ENCODE data around the gene DENND6A. TPM values are rescaled to one million over a fixed set of nuclear protein-coding genes. Genes with fewer than 3 reads are reported as not detected.

Gene DENND6A
- total RNA-seq, 1 experiment from 2014 or later = 22.3 TPM

- ChIA-PET CTCF (no interaction called here), POLR2A (interaction anchor here (0.6 kb wide), 1 partner anchor 124 kb away, joined by 3 read pairs; no protein-coding TSS in a partner anchor)
- H3K4me3 Mint-ChIP-seq (ENCODE audit: unreplicated experiment) = no peak overlapping the region
- DNase-seq (ENCODE audit: unreplicated experiment) = no peak
- TF ChIP-seq CTCF (IDR thresholded peaks at IDR 0.05; ENCODE audit: unreplicated experiment) = no peak
- H3K9me3 Mint-ChIP-seq (ENCODE audit: unreplicated experiment) = no peaks in the 10 kb centered on the region
- no TSS peak for BruUV-seq (replicated peaks)
- intact Hi-C loops (cut with micrococcal nuclease) = no loop called here
- no peak overlapping the region for H3K27ac Mint-ChIP-seq (ENCODE audit: low read depth, unreplicated experiment)
- no peaks in the 10 kb centered on the region for H3K4me1 Mint-ChIP-seq (ENCODE audit: insufficient read depth, unreplicated experiment)
- H3K27me3 Mint-ChIP-seq (ENCODE audit: insufficient read depth, unreplicated experiment) = no peaks in the 10 kb centered on the region
- H3K36me3 Mint-ChIP-seq (ENCODE audit: insufficient read depth, unreplicated experiment) = peaks cover 15% of the 10 kb centered on the region
Measured at GRCh38 chr3:57673156-57673555, 19.7 kb downstream of the DENND6A start.

DNA sequence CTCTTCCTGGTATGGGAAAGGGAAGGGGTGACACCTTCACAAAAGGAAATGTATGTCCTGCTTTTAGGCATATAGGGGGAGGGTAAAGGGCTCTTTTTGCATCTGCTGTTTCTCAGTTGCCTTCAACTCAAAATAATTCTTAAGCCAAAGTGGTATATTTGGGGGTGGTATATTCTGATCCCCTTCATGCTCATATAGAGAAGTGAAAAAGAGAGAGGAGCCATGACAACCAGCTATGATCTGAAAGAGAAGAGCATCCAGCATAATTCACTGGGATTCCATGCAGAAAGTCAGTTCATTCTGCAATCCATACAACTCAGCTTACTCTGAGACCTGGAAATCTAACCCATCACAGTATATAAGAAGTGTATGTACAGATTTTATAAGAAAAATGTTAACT is 22.3 kb downstream of the DENND6A start:
- CTCF ChIA-PET = interaction anchor here (0.6 to 1.3 kb wide), 4 partner anchors 40 to 337 kb away, joined by 3 to 4 read pairs (median 3); no protein-coding TSS in a partner anchor
- no peak for TF ChIP-seq CTCF (IDR thresholded peaks at IDR 0.05; ENCODE audit: unreplicated experiment)
- Mint-ChIP-seq H3K36me3 (ENCODE audit: insufficient read depth, unreplicated experiment) (peaks cover 20% of the 10 kb centered on the region), H3K27ac (ENCODE audit: low read depth, unreplicated experiment) (no peak overlapping the region), H3K4me1 (ENCODE audit: insufficient read depth, unreplicated experiment) (no peaks in the 10 kb centered on the region), H3K27me3 (ENCODE audit: insufficient read depth, unreplicated experiment) (no peaks in the 10 kb centered on the region), H3K9me3 (ENCODE audit: unreplicated experiment) (no peaks in the 10 kb centered on the region), H3K4me3 (ENCODE audit: unreplicated experiment) (no peak overlapping the region)
- DNase-seq (ENCODE audit: unreplicated experiment) = no peak
- intact Hi-C loops (cut with micrococcal nuclease) = no loop called here
- no TSS peak for BruUV-seq (replicated peaks)
- POLR2A ChIA-PET = interaction anchor here (0.6 kb wide), 1 partner anchor 9 kb away, joined by 3 read pairs; no protein-coding TSS in a partner anchor

DNA sequence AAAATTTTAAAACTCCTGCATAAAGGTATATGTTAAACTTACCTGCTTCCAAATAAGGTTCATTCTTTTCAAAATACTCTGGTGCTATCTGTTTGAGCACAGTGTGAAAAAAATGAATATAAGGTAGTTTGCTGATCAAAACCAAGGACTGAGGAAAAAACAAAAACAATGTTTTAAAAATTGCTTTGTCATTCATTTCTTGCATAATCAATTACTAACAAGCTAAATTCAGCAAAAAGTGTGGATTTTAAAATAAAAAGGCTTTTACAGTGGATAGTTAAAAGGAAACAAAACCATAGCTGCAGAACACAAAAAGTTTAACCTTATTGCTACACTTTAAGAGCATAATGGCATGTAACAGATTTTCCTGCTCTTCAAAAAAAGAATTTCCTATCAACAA is 31.5 kb downstream of the DENND6A start:
- Mint-ChIP-seq H3K27me3 (ENCODE audit: insufficient read depth, unreplicated experiment) (no peaks in the 10 kb centered on the region), H3K4me3 (ENCODE audit: unreplicated experiment) (no peak overlapping the region), H3K36me3 (ENCODE audit: insufficient read depth, unreplicated experiment) (peaks cover 67% of the 10 kb centered on the region), H3K9me3 (ENCODE audit: unreplicated experiment) (no peaks in the 10 kb centered on the region), H3K4me1 (ENCODE audit: insufficient read depth, unreplicated experiment) (peaks cover 13% of the 10 kb centered on the region), H3K27ac (ENCODE audit: low read depth, unreplicated experiment) (peak overlapping the region; percentile 35)
- TF ChIP-seq CTCF (IDR thresholded peaks at IDR 0.05; ENCODE audit: unreplicated experiment) = no peak
- BruUV-seq (replicated peaks) = no TSS peak
- POLR2A ChIA-PET = interaction anchor here (0.6 to 1.2 kb wide), 3 partner anchors 63 to 266 kb away, joined by 3 read pairs; no protein-coding TSS in a partner anchor
- intact Hi-C loops (cut with micrococcal nuclease) = no loop called here
- no peak for DNase-seq (ENCODE audit: unreplicated experiment)
- CTCF ChIA-PET = interaction anchor here (0.7 kb wide), 1 partner anchor 179 kb away, joined by 3 read pairs; no protein-coding TSS in a partner anchor

DNA sequence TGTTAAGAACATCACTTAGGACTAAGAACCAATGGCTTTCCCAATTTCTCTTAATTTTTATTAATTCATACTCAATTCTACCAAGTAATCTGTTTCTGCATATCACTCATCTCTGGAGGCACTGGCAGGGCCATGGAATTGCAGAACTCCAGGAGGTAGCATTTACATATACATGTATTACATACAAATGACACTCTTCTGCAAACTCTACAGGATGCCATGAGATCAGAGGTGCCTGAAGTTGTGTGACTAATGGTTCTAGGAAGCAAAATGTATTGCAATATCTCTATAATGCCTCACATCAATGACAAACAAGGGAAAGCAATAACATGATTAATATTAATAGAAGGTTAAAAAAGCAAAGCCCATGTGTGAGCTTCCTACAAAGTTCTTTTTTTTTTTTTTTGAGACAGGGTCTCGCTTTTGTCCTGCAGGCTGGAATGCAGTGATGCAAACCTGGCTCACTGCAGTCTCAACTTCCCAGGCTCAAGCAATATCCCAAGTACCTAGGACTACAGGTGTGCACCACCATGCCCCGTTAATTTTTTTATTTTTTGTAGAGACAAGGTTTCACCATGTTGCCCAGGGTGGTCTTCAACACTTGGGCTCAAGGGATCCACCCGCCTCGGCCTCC is 33.0 kb downstream of the DENND6A start:
- intact Hi-C loops (cut with micrococcal nuclease) = no loop called here
- ChIA-PET CTCF (interaction anchor here (0.6 to 1.2 kb wide), 2 partner anchors 9 to 24 kb away, joined by 4 to 5 read pairs; no protein-coding TSS in a partner anchor), POLR2A (interaction anchor here (0.6 to 1.8 kb wide), 7 partner anchors 31 to 120 kb away, joined by 3 to 4 read pairs (median 4); partner anchors contain the start of genes DENND6A and SLMAP)
- Mint-ChIP-seq H3K27me3 (ENCODE audit: insufficient read depth, unreplicated experiment) (no peaks in the 10 kb centered on the region), H3K4me1 (ENCODE audit: insufficient read depth, unreplicated experiment) (peaks cover 13% of the 10 kb centered on the region), H3K36me3 (ENCODE audit: insufficient read depth, unreplicated experiment) (peaks cover 74% of the 10 kb centered on the region), H3K9me3 (ENCODE audit: unreplicated experiment) (no peaks in the 10 kb centered on the region), H3K4me3 (ENCODE audit: unreplicated experiment) (no peak overlapping the region), H3K27ac (ENCODE audit: low read depth, unreplicated experiment) (peak overlapping the region; percentile 86)
- DNase-seq (ENCODE audit: unreplicated experiment) = peak; percentile 26
- no peak for TF ChIP-seq CTCF (IDR thresholded peaks at IDR 0.05; ENCODE audit: unreplicated experiment)
- BruUV-seq (replicated peaks) = no TSS peak

All from MCF 10A (cell line).